ENCODE data around the gene ZNF562.

DNA sequence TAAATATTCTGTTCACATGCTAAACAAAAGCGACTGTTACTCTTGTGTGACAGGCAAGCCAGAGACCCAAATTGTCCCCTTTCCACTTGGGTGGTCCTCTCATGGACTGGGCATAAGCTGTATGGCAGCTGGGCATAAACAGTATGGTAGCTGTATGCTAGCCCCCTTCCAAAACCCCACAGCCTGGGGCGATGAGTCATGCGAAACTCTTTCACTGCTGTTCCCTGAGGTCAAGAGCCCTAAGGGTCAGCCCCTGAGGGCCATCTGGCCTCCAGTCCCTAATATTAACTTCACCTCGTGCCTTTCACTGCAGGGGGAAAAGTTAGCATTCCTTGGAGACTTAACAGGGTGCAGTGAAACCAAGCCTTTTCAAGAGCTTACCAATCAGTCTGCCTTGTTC is 45.6 kb upstream of the ZNF562 start:
- TF ChIP-seq GATA2 (IDR thresholded peaks at IDR 0.05; ENCODE audit: low read depth, low read length) (no peak), GATA3 (IDR thresholded peaks at IDR 0.05; ENCODE audit: low read depth, low read length) (no peak)
